ENCODE measurements around the gene RHCE. TPM values are rescaled to one million over a fixed set of nuclear protein-coding genes. Genes with fewer than 3 reads are reported as not detected.
A peak's percentile ranks its signal among the peaks of the same experiment; 100 is the strongest.

Gene RHCE
- total and polyA plus RNA-seq, 9 of the 15 experiments (the other 6 are each of a cell fraction or from before 2014, with no cell fraction given): 5.4 to 31.5 (median 12.6) TPM

GRCh38 chr1:25442178-25442577, 21.6 kb upstream of the RHCE start (continued):
- no peak for TF ChIP-seq PURB (CRISPR knock-in tag; IDR thresholded peaks at IDR 0.05; ENCODE audit: low read depth)
- peak; percentile 64 for TF ChIP-seq ZEB2 (IDR thresholded peaks at IDR 0.05)
- peak; percentile 23; the same call in 1 of the 2 replicates for TF ChIP-seq CBFA2T3 (IDR thresholded peaks at IDR 0.05)
- TF ChIP-seq KAT2B (IDR thresholded peaks at IDR 0.05; ENCODE audit: low read depth, low read length): no peak
- peak; percentile 85 for TF ChIP-seq JUND (IDR thresholded peaks at IDR 0.05; ENCODE audit: borderline replicate concordance, low read depth, low read length)
- peak; percentile 90; the same call in 2 of the 3 replicates for TF ChIP-seq JUND (tag; IDR thresholded peaks at IDR 0.05; ENCODE audit: borderline replicate concordance, low read depth, low read length)
- peak; percentile 54 for TF ChIP-seq MEIS2 (IDR thresholded peaks at IDR 0.05; ENCODE audit: partially characterized antibody)
- no peak for TF ChIP-seq NFIC (IDR thresholded peaks at IDR 0.05)

- in situ Hi-C loops (cut with MboI): no loop called here
- ChIA-PET POLR2A (interaction anchor here (0.7 to 2.0 kb wide), 3 partner anchors 9 to 87 kb away, joined by 6 to 7 read pairs (median 7); partner anchors contain the start of gene MACO1), CTCF (ENCODE audit: low intra/inter-chr PET ratio) (no interaction called here)
- H3K4me1 ChIP-seq (replicated peaks in 1 of 2; ENCODE audit: control insufficient read depth in 2 of 2, insufficient read depth in 2 of 2, low read length in 2 of 2): peaks cover 0 to 36% of the 10 kb centered on the region in 2 experiments; a peak in 3 of 5 replicates
- WGBS (ENCODE audit: insufficient coverage, low coverage, missing lambda C conversion rate): 94% methylated on average over 6 of the region's 6 CpGs
- intact Hi-C loops (cut with micrococcal nuclease): loop anchor here (10.0 kb wide), 1 partner anchor 154 kb away; no protein-coding TSS in a partner anchor
- H3K4me3 ChIP-seq: no peak overlapping the region
- no peaks in the 10 kb centered on the region for H3K9me3 ChIP-seq (replicated peaks; ENCODE audit: control insufficient read depth, insufficient read depth, low read depth, low read length)
- DNase-seq (ENCODE audit: extremely low read depth in 1 of 4, low spot score in 3 of 4): no peak
- no peaks in the 10 kb centered on the region for H3K9me1 ChIP-seq (ENCODE audit: control insufficient read depth, insufficient read depth, low read length)
- no peak overlapping the region for H3K9ac ChIP-seq (ENCODE audit: insufficient read depth in 1 of 2, low read depth in 2 of 2, low read length in 2 of 2)
- no peak overlapping the region for H3K4me2 ChIP-seq (ENCODE audit: insufficient read depth, low read length)
- no peak overlapping the region for H3K27ac ChIP-seq (ENCODE audit: extremely low read depth, low read depth, low read length)
- peaks cover 97% of the 10 kb centered on the region for H3K79me2 ChIP-seq (ENCODE audit: control insufficient read depth, insufficient read depth, low read length)
- H2AFZ ChIP-seq (ENCODE audit: low read depth, low read length): no peak overlapping the region
- peaks cover 25% of the 10 kb centered on the region for H3K36me3 ChIP-seq (ENCODE audit: control insufficient read depth, insufficient read depth, low read length)
- no peaks in the 10 kb centered on the region for H3K27me3 ChIP-seq (ENCODE audit: control insufficient read depth in 2 of 2, insufficient read depth in 2 of 2, low read length in 2 of 2)
- no TSS peak for BruUV-seq (replicated peaks)
- ATAC-seq: no peak
- H4K20me1 ChIP-seq (replicated peaks; ENCODE audit: control insufficient read depth, insufficient read depth, low read length): 0 out of 2 replicates have a peak, but pooled peaks cover 5% of the 10 kb centered on the region
- FAIRE-seq: no peak
- TF ChIP-seq CHD1 (IDR thresholded peaks at IDR 0.05; ENCODE audit: low read length) (no peak), RNF2 (IDR thresholded peaks at IDR 0.05) (no peak), CC2D1A (IDR thresholded peaks at IDR 0.05) (no peak), SP1 (CRISPR knock-in tag; IDR thresholded peaks at IDR 0.05) (no peak), PHB2 (IDR thresholded peaks at IDR 0.05; ENCODE audit: low read depth) (no peak), TSHZ1 (CRISPR knock-in tag; IDR thresholded peaks at IDR 0.05) (no peak), NR2C2 (CRISPR knock-in tag; IDR thresholded peaks at IDR 0.05) (no peak), NR2C2 (tag; IDR thresholded peaks at IDR 0.05) (no peak), HOXB6 (CRISPR knock-in tag; IDR thresholded peaks at IDR 0.05; ENCODE audit: borderline replicate concordance) (no peak), ZNF212 (CRISPR knock-in tag; IDR thresholded peaks at IDR 0.05) (no peak), EGR1 (conservative IDR thresholded peaks at IDR 0.05) (no peak), C11orf30 (IDR thresholded peaks at IDR 0.05; ENCODE audit: low read depth) (no peak), CBFA2T3 (IDR thresholded peaks at IDR 0.05) (no peak), IRF1 (CRISPR knock-in tag; IDR thresholded peaks at IDR 0.05; ENCODE audit: borderline replicate concordance) (no peak)
Observed at GRCh38 chr1:25439287-25439686, 18.7 kb upstream of the RHCE start.

Data from K562 (cell line).